HepG2 (cell line): ENCODE data around the gene PRADC1. TPM values are rescaled to one million over a fixed set of nuclear protein-coding genes. Genes with fewer than 3 reads are reported as not detected.

Source experiments
- AKAP8 ChIP-seq: sonication (generic); formaldehyde crosslinking; IDR thresholded peaks from 2 replicates; pipeline ENCODE4 v1.5.1; 2020; ENCODE audit warnings: mild to moderate bottlenecking, missing genetic modification reagents
- ARNT2 ChIP-seq: sonication (generic); formaldehyde crosslinking; IDR thresholded peaks from 2 replicates; pipeline ENCODE4 v1.8.0; 2022; ENCODE audit warnings: mild to moderate bottlenecking, low read depth, missing genetic modification reagents, moderate library complexity
- BHLHE40 ChIP-seq: IDR thresholded peaks from 2 replicates; pipeline ENCODE4 v1.6.1; 2011; ENCODE audit warnings: low read length, improper control_type of control experiment
- CBX5 ChIP-seq: sonication (generic); formaldehyde crosslinking; IDR thresholded peaks from 2 replicates; pipeline ENCODE4 v1.4.0; 2020; ENCODE audit warnings: missing genetic modification reagents, borderline replicate concordance
- CREB1 ChIP-seq, 2 experiments: fragments of 450-650 bp in 1 of 2; IDR thresholded peaks; 2 replicates each; pipeline ENCODE4 v1.6.1; 2016 to 2017; ENCODE audit warnings: control low read depth in 1 of 2, mild to moderate bottlenecking in 1 of 2, missing compliant biosample characterization in 1 of 2, missing genetic modification characterization in 1 of 2
- CTCF ChIP-seq: sonication (generic); formaldehyde crosslinking; IDR thresholded peaks from 2 replicates; pipeline ENCODE4 v1.5.0; 2020; ENCODE audit warnings: mild to moderate bottlenecking, missing genetic modification reagents, moderate library complexity
- DMAP1 ChIP-seq: IDR thresholded peaks from 2 replicates; pipeline ENCODE4 v1.6.1; 2016
- ETV6 ChIP-seq: sonication (generic); formaldehyde crosslinking; conservative IDR thresholded peaks from 2 replicates; pipeline ENCODE4 v1.4.0; 2020; ENCODE audit warnings: missing genetic modification reagents
- FOXO4 ChIP-seq: sonication (generic); formaldehyde crosslinking; conservative IDR thresholded peaks from 2 replicates; pipeline ENCODE4 v1.8.1; 2023; ENCODE audit warnings: missing genetic modification reagents
- HINFP ChIP-seq: sonication (generic); formaldehyde crosslinking; IDR thresholded peaks from 2 replicates; pipeline ENCODE4 v1.4.0; 2020; ENCODE audit warnings: low read depth, mild to moderate bottlenecking, missing genetic modification reagents
- HNRNPH1 ChIP-seq: fragments of 200-400 bp; formaldehyde crosslinking; optimal IDR thresholded peaks from 2 replicates; pipeline ENCODE3; 2017; ENCODE audit warnings: mild to moderate bottlenecking, low read depth, low read length
- POLR2G ChIP-seq: fragments of 200-400 bp; formaldehyde crosslinking; IDR thresholded peaks from 2 replicates; pipeline ENCODE4 v1.6.1; 2018; ENCODE audit warnings: mild to moderate bottlenecking, low read depth, low read length, moderate library complexity
- SAP130 ChIP-seq: IDR thresholded peaks from 2 replicates; pipeline ENCODE4 v1.6.1; 2016; ENCODE audit warnings: low read depth
- SMAD9 ChIP-seq: sonication (generic); formaldehyde crosslinking; IDR thresholded peaks from 2 replicates; pipeline ENCODE4 v1.5.1; 2020; ENCODE audit warnings: mild to moderate bottlenecking, missing genetic modification reagents
- TRIM22 ChIP-seq: fragments of 450-650 bp; IDR thresholded peaks from 2 replicates; pipeline ENCODE4 v1.6.1; 2017
- U2AF1 ChIP-seq: fragments of 200-400 bp; formaldehyde crosslinking; optimal IDR thresholded peaks from 2 replicates; pipeline ENCODE3; 2017; ENCODE audit warnings: mild to moderate bottlenecking, low read depth, low read length
- ZBTB2 ChIP-seq: sonication (generic); formaldehyde crosslinking; IDR thresholded peaks from 2 replicates; pipeline ENCODE4 v1.8.0; 2022; ENCODE audit warnings: low read depth, missing genetic modification reagents
- ZNF510 ChIP-seq: sonication (generic); formaldehyde crosslinking; IDR thresholded peaks from 2 replicates; pipeline ENCODE4 v1.4.0; 2020; ENCODE audit warnings: low read depth, mild to moderate bottlenecking, missing genetic modification reagents
- ZNF563 ChIP-seq: sonication (generic); formaldehyde crosslinking; IDR thresholded peaks from 2 replicates; pipeline ENCODE4 v1.8.0; 2022; ENCODE audit warnings: mild to moderate bottlenecking, moderate library complexity, missing genetic modification reagents
- ZNF710 ChIP-seq: sonication (generic); formaldehyde crosslinking; IDR thresholded peaks from 2 replicates; pipeline ENCODE4 v1.5.0; 2020; ENCODE audit warnings: mild to moderate bottlenecking, missing genetic modification reagents, borderline replicate concordance
- polyA plus RNA-seq, 8 experiments: library from polyadenylated mRNA; depleted of rRNA in 3 of 8; stranded (reverse) in 7 of 8; unstranded in 1 of 8; fragments of >200 nt; fragmentation: Illumina TruSeq in 4 of 8; extraction: Trizol in 4 of 8; gene quantifications; 2 replicates each; pipeline versions ENCODE4 v1.2.1 to v1.2.3, GENCODE V29; 2011 to 2016; ENCODE audit warnings: low read depth in 4 of 8, missing spikeins in 1 of 8, mixed read lengths in 1 of 8; ENCODE audit not compliant: insufficient read depth in 1 of 8
- total RNA-seq, 5 experiments: library from RNA; depleted of rRNA; stranded (reverse); fragments of >200 nt; fragmentation: Illumina TruSeq; extraction: Trizol; gene quantifications; 2 replicates each; pipeline ENCODE4 v1.2.3, GENCODE V29; 2016; ENCODE audit warnings: low read depth in 1 of 5

PRADC1 gene
- total and polyA plus RNA-seq, 2 of the 13 experiments (the other 11 are each of a cell fraction or from before 2014, with no cell fraction given), result 12.1 to 37.2 TPM

- no peak for TF ChIP-seq AKAP8 (CRISPR knock-in tag)
- no peak for TF ChIP-seq SMAD9 (CRISPR knock-in tag)
- no peak for TF ChIP-seq ZNF510 (CRISPR knock-in tag)
- no peak for TF ChIP-seq ETV6 (CRISPR knock-in tag)
- no peak for TF ChIP-seq TRIM22
- TF ChIP-seq BHLHE40, result no peak
- TF ChIP-seq U2AF1, result no peak
- 0 out of 2 replicates have a peak, but pooled peaks have one; percentile 10 for TF ChIP-seq CTCF (CRISPR knock-in tag)
- TF ChIP-seq ZNF710 (CRISPR knock-in tag), result peak; percentile 82; the same call in 1 of the 2 replicates
- 0 out of 2 replicates have a peak, but pooled peaks have one; percentile 35 for TF ChIP-seq ARNT2 (CRISPR knock-in tag)
- TF ChIP-seq SAP130, result peak; percentile 92
- TF ChIP-seq FOXO4, result no peak
- TF ChIP-seq DMAP1, result 0 out of 2 replicates have a peak, but pooled peaks have one; percentile 52
- no peak; the same call in 1 of the 2 replicates for TF ChIP-seq HINFP (CRISPR knock-in tag)
- no peak for TF ChIP-seq CBX5
- no peak for TF ChIP-seq ZBTB2 (CRISPR knock-in tag)
- no peak for TF ChIP-seq POLR2G
- TF ChIP-seq HNRNPH1, result no peak
- 0 out of 2 replicates have a peak, but pooled peaks have one; percentile 32 for TF ChIP-seq CREB1 (IDR thresholded peaks at IDR 0.05)
- TF ChIP-seq CREB1 (CRISPR knock-in tag; IDR thresholded peaks at IDR 0.05), result no peak; the same call in 1 of the 2 replicates
- TF ChIP-seq ZNF563 (CRISPR knock-in tag), result no peak
These were observed 29.1 kb upstream of the PRADC1 start (continued) for GRCh38 chr2:73262108-73262651.
